GM18861 (cell line): ENCODE measurements around the gene LSMEM2.
A peak's percentile ranks its signal among the peaks of the same experiment; 100 is the strongest.
"Not testable (repeated sequence)": the region's sequence is repeated elsewhere in the genome, so short reads cannot be mapped to it uniquely, and the experiment has no call there.

ENCODE experiments used
- ATAC-seq: cut with Tn5 transposase; IDR thresholded peaks from one replicate; pipeline ENCODE4 v1.9.1; 2021; ENCODE audit not compliant: unreplicated experiment

The LSMEM2 gene

GRCh38 chr3:50264383-50264963 is 14.4 kb upstream of the LSMEM2 start:
- no peak for ATAC-seq

- ATAC-seq: no peak
Measured at GRCh38 chr3:50264964-50265485, 13.9 kb upstream of the LSMEM2 start.

GRCh38 chr3:50265571-50265970 is 13.3 kb upstream of the LSMEM2 start:
- no peak for ATAC-seq

GRCh38 chr3:50266017-50266416 is 12.9 kb upstream of the LSMEM2 start:
- ATAC-seq: no peak

- no peak for ATAC-seq
Measured at GRCh38 chr3:50266836-50267235, 12.1 kb upstream of the LSMEM2 start.

GRCh38 chr3:50267280-50267913 is 11.5 kb upstream of the LSMEM2 start:
- ATAC-seq: no peak

GRCh38 chr3:50268276-50268675 is 10.6 kb upstream of the LSMEM2 start:
- no peak for ATAC-seq

- ATAC-seq: no peak
Measured at GRCh38 chr3:50268703-50269451, 10.0 kb upstream of the LSMEM2 start, which contains the start of gene SEMA3B. Gene SEMA3B (plus strand): TSS chr3:50269147. CDS start chr3:50269241, 94 bp downstream.

- no peak for ATAC-seq
Measured at GRCh38 chr3:50269460-50269859, 9.4 kb upstream of the LSMEM2 start.

GRCh38 chr3:50269977-50270413 is 8.9 kb upstream of the LSMEM2 start:
- no peak for ATAC-seq

- ATAC-seq: no peak
Measured at GRCh38 chr3:50270422-50271224, 8.3 kb upstream of the LSMEM2 start.

GRCh38 chr3:50271314-50271936 is 7.5 kb upstream of the LSMEM2 start:
- no peak for ATAC-seq

GRCh38 chr3:50272538-50272910 is 6.4 kb upstream of the LSMEM2 start:
- ATAC-seq: not testable (repeated sequence)

- ATAC-seq: peak; percentile 88
Measured at GRCh38 chr3:50272911-50273688, 5.8 kb upstream of the LSMEM2 start.

GRCh38 chr3:50273689-50274065 is 5.2 kb upstream of the LSMEM2 start:
- ATAC-seq: no peak

- ATAC-seq: no peak
Measured at GRCh38 chr3:50274371-50275104, 4.3 kb upstream of the LSMEM2 start.

- ATAC-seq: no peak
Measured at GRCh38 chr3:50275141-50275995, 3.5 kb upstream of the LSMEM2 start.

- no peak for ATAC-seq
Measured at GRCh38 chr3:50275996-50276761, 2.7 kb upstream of the LSMEM2 start.
